Activated CD8-positive, alpha-beta memory T cell treated with anti-CD3 and anti-CD28 coated beads, Interleukin-2, amount 10 ng/mL, durations not matched to agents 7 days and 5 days (primary cell): ENCODE data around the gene FAM222B. TPM values are rescaled to one million over a fixed set of nuclear protein-coding genes. Genes with fewer than 3 reads are reported as not detected.
"Not testable (repeated sequence)": the region's sequence is repeated elsewhere in the genome, so short reads cannot be mapped to it uniquely, and the experiment has no call there.

Experiments
- ATAC-seq: fragments of 150-1000 bp; cut with Tn5 transposase; one replicate; pipeline ENCODE4 v1.10.0; 2021; ENCODE audit warnings: moderate library complexity
- CTCF ChIA-PET: fragments of 350-600 bp; sonication (Branson Sonifier 250); formaldehyde crosslinking; loops from one replicate; lab custom pipeline; 2021; ENCODE audit warnings: antibody characterized with exemption; lab: Charles Lee
- DNase-seq: peaks from one replicate; pipeline ENCODE4 v3.0.0-alpha.2; 2020
- H3K27ac Mint-ChIP-seq: one replicate; pipeline ENCODE4 v1.8.0; 2021; ENCODE audit warnings: mild to moderate bottlenecking, mixed read lengths
- H3K27me3 Mint-ChIP-seq: one replicate; pipeline ENCODE4 v1.8.0; 2021; ENCODE audit warnings: mixed read lengths
- H3K36me3 Mint-ChIP-seq: one replicate; pipeline ENCODE4 v1.8.0; 2021; ENCODE audit warnings: mild to moderate bottlenecking, mixed read lengths
- H3K4me1 Mint-ChIP-seq: one replicate; pipeline ENCODE4 v1.8.0; 2021; ENCODE audit warnings: mixed read lengths
- H3K4me3 Mint-ChIP-seq: one replicate; pipeline ENCODE4 v1.8.0; 2021; ENCODE audit warnings: mild to moderate bottlenecking, moderate library complexity, mixed read lengths
- H3K9me3 Mint-ChIP-seq: one replicate; pipeline ENCODE4 v1.8.0; 2022; ENCODE audit warnings: low read depth, mixed read lengths
- total RNA-seq, 2 experiments: library from RNA; stranded (reverse); gene quantifications; one replicate each; pipeline ENCODE4 v1.2.3, GENCODE V29; 2021

Gene FAM222B
- total RNA-seq, 2 experiments from 2014 or later: 14.5 to 19.6 TPM

DNA sequence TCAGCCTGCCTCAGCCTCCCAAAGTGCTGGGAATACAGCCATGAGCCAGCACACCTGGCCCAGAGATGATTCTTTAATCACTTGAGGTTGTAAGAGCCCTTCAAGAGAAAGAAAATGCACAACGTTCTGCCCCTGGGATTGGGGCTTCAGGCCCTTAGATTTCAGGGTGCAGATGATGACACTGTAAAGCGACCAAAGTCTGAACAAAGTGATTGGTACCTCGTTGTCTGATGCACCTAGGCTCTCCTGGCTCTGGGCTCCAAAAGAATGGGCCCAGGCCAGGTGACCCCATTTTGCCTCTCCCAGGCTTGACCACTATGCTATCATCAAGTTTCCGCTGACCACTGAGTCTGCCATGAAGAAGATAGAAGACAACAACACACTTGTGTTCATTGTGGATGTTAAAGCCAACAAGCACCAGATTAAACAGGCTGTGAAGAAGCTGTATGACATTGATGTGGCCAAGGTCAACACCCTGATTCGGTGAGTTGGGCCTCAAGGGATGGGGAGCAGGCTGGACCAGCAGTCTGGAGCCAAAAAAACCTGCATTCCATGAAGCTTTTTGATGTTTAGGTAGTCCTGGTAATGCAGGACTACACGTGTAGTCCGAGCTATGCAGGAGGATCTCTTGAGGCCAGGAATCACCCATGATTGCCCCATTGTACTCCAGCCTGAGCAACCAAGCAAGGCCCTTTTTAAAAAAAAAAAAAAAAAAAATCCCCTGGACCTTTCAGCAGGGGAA is 120.0 kb downstream of the FAM222B start:
- CTCF ChIA-PET: interaction anchor here (1.3 to 4.5 kb wide), 5 partner anchors 11 to 230 kb away, joined by 4 to 37 read pairs (median 10); partner anchors contain the start of genes PHF12 and PROCA1
- H3K27me3 Mint-ChIP-seq: peaks cover 9% of the 10 kb centered on the region
- ATAC-seq (no peak), DNase-seq (no peak)
- H3K36me3 Mint-ChIP-seq: peaks cover 51% of the 10 kb centered on the region
- H3K27ac Mint-ChIP-seq: peak overlapping the region; percentile 98
- H3K4me3 Mint-ChIP-seq: peak overlapping the region; percentile 100
- peaks cover 53% of the 10 kb centered on the region for H3K4me1 Mint-ChIP-seq
- H3K9me3 Mint-ChIP-seq: no peaks in the 10 kb centered on the region

DNA sequence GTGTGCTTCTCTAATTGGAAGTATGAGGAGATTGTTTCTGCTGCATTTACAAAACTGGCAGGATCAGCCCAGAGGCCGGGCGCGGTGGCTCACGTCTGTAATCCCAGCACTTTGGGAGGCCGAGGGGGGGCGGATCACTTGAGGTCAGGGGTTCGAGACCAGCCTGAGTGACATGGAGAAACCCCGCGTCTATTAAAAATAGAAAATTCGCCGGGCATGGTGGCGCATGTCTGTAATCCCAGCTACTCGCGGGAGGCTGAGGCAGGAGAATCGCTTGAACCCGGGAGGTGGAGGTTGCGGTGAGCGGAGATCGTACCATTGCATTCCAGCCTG is 121.6 kb downstream of the FAM222B start:
- DNase-seq, ATAC-seq, H3K9me3 Mint-ChIP-seq: not testable (repeated sequence)
- H3K36me3 Mint-ChIP-seq: peaks cover 51% of the 10 kb centered on the region
- CTCF ChIA-PET: interaction anchor here (0.7 to 4.5 kb wide), 10 partner anchors 10 to 232 kb away, joined by 3 to 37 read pairs (median 8); partner anchors contain the start of genes BLTP2, PHF12 and PROCA1
- peaks cover 17% of the 10 kb centered on the region for H3K27me3 Mint-ChIP-seq
- H3K27ac Mint-ChIP-seq: peak overlapping the region; percentile 98
- H3K4me1 Mint-ChIP-seq: peaks cover 53% of the 10 kb centered on the region
- peak overlapping the region; percentile 100 for H3K4me3 Mint-ChIP-seq

DNA sequence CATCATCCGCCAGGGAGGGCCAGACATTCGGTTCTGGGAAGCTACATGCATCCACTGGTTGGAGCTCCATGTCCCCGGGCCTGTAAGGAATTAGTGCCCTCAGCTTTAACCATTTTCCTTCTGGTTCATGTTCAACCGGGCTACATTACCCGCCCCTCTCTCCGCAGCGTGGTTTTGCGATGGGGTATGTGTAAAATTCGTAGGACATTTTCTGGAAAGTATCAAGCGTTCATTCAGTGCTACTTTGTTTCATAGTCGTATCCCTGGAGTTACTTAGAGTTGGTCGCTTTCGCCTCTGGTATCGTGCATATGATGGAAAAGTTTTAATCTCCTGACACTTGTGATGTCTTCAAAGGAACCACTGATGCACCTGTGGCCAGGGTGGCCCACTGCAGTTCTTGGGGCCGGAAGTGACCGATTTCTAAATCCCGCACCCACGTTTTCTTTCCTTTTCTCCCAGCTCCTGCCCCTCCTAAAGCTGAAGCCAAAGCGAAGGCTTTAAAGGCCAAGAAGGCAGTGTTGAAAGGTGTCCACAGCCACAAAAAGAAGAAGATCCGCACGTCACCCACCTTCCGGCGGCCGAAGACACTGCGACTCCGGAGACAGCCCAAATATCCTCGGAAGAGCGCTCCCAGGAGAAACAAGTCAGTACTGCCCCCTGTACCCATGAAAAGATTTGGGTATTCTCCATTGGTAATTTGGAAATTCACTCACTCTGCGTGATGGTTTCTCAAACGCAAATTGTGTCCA is 122.2 kb downstream of the FAM222B start:
- Mint-ChIP-seq H3K9me3 (no peaks in the 10 kb centered on the region), H3K27me3 (peaks cover 22% of the 10 kb centered on the region), H3K4me3 (peak overlapping the region; percentile 100), H3K4me1 (peaks cover 53% of the 10 kb centered on the region), H3K36me3 (peaks cover 51% of the 10 kb centered on the region), H3K27ac (peak overlapping the region; percentile 98)
- CTCF ChIA-PET: interaction anchor here (0.7 to 4.5 kb wide), 15 partner anchors 7 to 232 kb away, joined by 3 to 37 read pairs (median 8); partner anchors contain the start of genes BLTP2, DHRS13, NEK8 and PHF12
- ATAC-seq: peak; percentile 1
- DNase-seq: peak; percentile 68

DNA sequence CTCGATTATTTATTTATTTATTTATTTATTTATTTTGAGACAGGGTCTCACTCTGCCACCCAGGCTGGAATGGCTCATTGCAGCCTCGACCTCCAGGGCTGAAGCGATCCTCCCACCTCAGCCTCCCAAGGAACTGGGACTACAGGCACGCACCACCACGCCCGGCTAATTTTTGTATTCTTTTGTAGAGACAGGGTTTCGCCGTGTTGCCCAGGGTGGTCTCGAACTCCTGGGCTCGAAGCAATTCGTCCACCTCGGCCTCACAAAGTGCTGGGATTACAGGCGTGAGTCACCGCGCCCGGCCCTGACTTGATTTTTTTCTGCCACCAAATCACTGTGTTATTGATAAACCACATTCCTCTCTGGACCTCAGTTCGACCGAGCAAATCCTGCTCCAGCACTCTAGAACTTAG is 123.6 kb downstream of the FAM222B start:
- Mint-ChIP-seq H3K36me3 (peaks cover 38% of the 10 kb centered on the region), H3K27me3 (peaks cover 32% of the 10 kb centered on the region), H3K9me3 (no peaks in the 10 kb centered on the region), H3K4me3 (peak overlapping the region; percentile 100), H3K27ac (peak overlapping the region; percentile 98), H3K4me1 (peaks cover 39% of the 10 kb centered on the region)
- DNase-seq (no peak), ATAC-seq (no peak)
- CTCF ChIA-PET: interaction anchor here (0.8 to 4.5 kb wide), 13 partner anchors 8 to 234 kb away, joined by 4 to 37 read pairs (median 8); partner anchors contain the start of genes BLTP2, DHRS13, NEK8 and PHF12

DNA sequence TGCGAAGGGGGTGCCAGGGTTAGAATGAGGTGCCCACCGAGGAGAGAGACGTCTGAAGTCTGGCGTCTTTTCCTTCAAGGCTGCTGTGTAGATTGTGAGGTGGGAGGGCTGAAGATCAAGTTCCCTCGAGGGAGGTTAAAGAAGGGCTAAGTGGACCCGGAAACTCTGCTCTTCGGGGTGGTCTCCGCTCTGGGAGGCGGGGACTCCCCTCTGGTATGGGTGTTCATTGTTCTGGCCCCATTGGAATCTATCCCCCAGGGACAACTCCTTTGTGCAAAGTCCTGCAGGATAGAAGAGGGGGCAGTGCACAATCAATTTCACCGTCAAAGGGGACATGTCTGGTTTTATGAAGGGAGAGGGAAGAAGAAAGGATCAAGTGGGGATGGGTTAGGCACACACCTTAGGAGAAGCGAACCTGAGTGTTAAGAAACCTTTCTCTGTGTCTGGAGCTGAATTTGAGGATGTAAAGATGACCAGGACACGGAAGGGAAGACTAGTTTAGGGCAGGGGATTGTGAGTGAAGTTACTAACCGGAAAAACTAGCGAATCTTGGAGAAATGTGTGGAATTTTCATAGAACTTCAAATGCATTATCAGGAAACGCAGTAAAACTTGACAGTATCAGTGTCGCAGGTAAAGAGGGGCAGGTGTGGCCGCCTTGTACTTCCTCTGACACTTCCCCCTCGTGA is 124.1 kb downstream of the FAM222B start:
- ATAC-seq (no peak), DNase-seq (no peak)
- CTCF ChIA-PET: interaction anchor here (1.4 to 4.0 kb wide), 4 partner anchors 9 to 184 kb away, joined by 4 to 37 read pairs (median 10); partner anchors contain the start of genes DHRS13 and NEK8
- Mint-ChIP-seq H3K9me3 (no peaks in the 10 kb centered on the region), H3K27me3 (peaks cover 36% of the 10 kb centered on the region), H3K4me3 (peak overlapping the region; percentile 40), H3K36me3 (peaks cover 33% of the 10 kb centered on the region), H3K27ac (peak overlapping the region; percentile 24), H3K4me1 (peaks cover 33% of the 10 kb centered on the region)

DNA sequence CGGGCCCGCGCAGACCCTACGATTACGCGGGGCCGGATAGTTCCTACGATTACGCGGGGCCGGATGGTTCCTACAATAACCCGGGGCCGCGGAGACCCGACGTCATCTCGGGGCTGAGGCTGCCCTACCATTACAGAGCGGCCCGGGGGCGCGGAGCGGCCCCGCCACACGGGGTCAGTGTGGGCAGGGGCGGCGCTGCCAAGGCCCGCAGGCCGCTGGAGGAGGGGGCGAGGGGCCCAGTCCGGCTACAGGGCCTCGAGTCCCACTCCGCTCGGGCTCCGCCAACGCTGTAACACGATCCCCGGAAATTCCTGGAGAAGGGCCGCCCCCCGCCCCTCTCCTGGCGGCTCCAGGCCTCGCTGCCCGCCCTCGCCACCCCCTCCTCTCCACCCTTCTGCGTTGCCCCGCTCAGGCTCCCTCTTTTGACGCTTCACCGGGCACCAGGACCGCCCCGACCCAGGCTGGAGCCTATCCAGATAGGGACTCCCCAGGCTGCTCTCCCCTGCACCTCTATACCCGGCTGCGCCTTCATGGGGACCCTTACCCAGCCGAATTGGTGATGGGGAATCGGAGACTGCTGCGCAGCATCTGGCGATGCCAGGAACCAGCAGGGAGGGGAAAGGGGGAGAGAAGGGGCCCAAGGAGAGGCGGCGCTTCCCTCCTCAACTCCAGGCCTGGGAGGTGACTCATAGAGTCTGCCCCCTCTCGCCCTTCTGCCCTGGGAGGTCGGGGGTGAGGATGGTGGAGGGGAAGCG is 124.8 kb downstream of the FAM222B start, which contains the start of gene RAB34:
Gene RAB34 (minus strand): TSS at position 291 of the 755 bp plus-strand sequence. CDS start 602 bp downstream, outside the sequence.
- no peaks in the 10 kb centered on the region for H3K9me3 Mint-ChIP-seq
- no peak for ATAC-seq
- CTCF ChIA-PET: interaction anchor here (2.1 kb wide), 1 partner anchor 10 kb away, joined by 17 read pairs; the partner anchor contains the start of gene NEK8

DNA sequence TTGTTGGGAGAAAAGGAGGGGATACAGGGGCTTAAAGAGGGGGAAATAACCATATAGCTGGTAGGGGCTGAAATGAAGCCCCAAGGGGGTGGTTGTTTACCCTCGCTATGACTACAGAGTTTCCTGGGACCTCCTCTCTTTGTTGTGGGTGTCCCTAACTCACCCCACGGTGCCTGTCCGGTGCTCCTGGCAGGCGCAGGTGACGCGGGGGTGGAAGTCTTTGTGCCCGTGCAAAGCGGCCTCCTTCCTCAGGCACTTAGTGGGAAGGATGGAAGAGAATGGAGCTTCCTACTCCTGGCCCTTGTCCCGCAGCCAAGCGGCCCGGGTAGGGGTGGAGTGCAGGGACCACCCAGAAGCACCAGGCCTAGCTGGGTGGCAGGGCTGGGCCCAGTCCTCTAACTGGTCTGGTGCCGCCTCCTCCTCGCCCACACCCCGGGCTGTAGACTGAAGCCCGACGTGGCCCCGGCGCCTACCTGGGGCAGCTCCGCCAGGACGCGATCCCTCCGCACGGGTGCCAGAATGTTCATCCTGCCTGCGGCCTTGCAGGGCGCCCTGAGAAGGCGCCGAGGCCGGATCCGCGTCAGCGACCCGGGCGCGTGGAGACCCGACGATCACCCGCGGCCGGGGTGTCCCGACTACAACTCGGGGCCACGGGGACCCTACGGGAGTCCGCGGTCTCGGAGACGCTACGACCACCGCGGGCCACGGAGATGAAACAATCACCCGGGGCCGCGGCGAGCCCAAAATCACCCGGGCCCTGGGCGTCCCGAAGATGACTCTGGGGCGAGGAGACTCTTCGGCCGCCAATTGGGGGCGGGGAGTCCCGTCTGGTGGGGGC is 125.6 kb downstream of the FAM222B start:
- no peak for DNase-seq
- peaks cover 26% of the 10 kb centered on the region for H3K4me1 Mint-ChIP-seq
- no peak overlapping the region for H3K4me3 Mint-ChIP-seq
- H3K9me3 Mint-ChIP-seq: no peaks in the 10 kb centered on the region
- peaks cover 36% of the 10 kb centered on the region for H3K27me3 Mint-ChIP-seq
- no peak overlapping the region for H3K27ac Mint-ChIP-seq
- H3K36me3 Mint-ChIP-seq: peaks cover 21% of the 10 kb centered on the region
- ATAC-seq: no peak
- CTCF ChIA-PET: interaction anchor here (0.7 kb wide), 1 partner anchor 10 kb away, joined by 4 read pairs; no protein-coding TSS in a partner anchor

More for the DNA sequence above, 124.8 kb downstream of the FAM222B start, which contains the start of gene RAB34:
- H3K4me1 Mint-ChIP-seq: peaks cover 29% of the 10 kb centered on the region
- DNase-seq: no peak
- peak within 1 kb of the TSS; percentile 24 for H3K27ac Mint-ChIP-seq
- peaks cover 28% of the 10 kb centered on the region for H3K36me3 Mint-ChIP-seq
- H3K4me3 Mint-ChIP-seq: peak within 1 kb of the TSS; percentile 40
- H3K27me3 Mint-ChIP-seq: peaks cover 36% of the 10 kb centered on the region

DNA sequence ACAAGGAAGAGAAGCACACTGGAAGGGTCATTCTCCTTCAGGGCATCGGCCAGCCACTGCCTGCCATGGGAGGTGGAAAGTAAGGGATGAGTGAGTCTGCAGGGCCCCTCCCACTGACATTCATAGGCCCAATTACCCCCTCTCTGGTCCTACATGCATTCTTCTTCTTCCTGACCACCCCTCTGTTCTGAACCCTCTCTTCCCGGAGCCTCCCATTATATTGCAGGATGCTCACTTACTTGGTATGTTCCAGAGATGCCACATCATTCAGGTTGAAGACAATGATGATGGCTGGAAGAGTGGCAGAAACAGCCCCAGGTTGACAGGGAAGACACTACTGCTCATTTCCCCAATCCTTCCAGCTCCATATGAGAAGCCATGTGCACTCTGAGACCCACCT is 127.4 kb downstream of the FAM222B start:
- CTCF ChIA-PET: interaction anchor here (0.8 to 5.3 kb wide), 3 partner anchors 12 to 35 kb away, joined by 3 to 52 read pairs (median 4); partner anchors contain the start of genes NEK8 and TLCD1
- H3K4me1 Mint-ChIP-seq: peaks cover 24% of the 10 kb centered on the region
- no peak for DNase-seq
- H3K4me3 Mint-ChIP-seq: no peak overlapping the region
- H3K9me3 Mint-ChIP-seq: no peaks in the 10 kb centered on the region
- peaks cover 36% of the 10 kb centered on the region for H3K27me3 Mint-ChIP-seq
- H3K27ac Mint-ChIP-seq: no peak overlapping the region
- peaks cover 6% of the 10 kb centered on the region for H3K36me3 Mint-ChIP-seq
- ATAC-seq: no peak

DNA sequence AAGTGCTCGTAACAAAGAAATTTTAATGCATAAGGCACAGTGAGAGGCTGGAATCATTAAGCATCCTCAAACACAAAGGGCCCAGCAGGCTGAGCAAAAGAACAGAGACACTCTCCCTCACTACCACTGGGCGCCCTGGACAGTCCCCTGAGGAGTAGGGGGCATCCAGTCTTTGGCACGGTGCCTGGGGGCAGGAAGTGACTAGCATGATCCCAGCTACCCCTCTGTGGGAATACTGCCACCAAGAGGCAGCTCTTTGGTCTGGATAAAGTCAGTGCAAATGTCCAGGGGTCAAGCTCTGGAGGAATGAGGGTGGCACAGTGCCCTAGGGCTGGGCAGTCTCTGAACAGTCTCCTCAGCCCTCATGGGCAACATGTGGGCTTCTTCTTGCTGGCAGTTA is 128.3 kb downstream of the FAM222B start:
- Mint-ChIP-seq H3K4me1 (peaks cover 25% of the 10 kb centered on the region), H3K27ac (no peak overlapping the region), H3K4me3 (no peak overlapping the region), H3K9me3 (no peaks in the 10 kb centered on the region), H3K27me3 (peaks cover 34% of the 10 kb centered on the region), H3K36me3 (no peaks in the 10 kb centered on the region)
- CTCF ChIA-PET: interaction anchor here (5.3 kb wide), 1 partner anchor 13 kb away, joined by 52 read pairs; the partner anchor contains the start of genes NEK8 and TLCD1
- no peak for ATAC-seq
- DNase-seq: no peak

DNA sequence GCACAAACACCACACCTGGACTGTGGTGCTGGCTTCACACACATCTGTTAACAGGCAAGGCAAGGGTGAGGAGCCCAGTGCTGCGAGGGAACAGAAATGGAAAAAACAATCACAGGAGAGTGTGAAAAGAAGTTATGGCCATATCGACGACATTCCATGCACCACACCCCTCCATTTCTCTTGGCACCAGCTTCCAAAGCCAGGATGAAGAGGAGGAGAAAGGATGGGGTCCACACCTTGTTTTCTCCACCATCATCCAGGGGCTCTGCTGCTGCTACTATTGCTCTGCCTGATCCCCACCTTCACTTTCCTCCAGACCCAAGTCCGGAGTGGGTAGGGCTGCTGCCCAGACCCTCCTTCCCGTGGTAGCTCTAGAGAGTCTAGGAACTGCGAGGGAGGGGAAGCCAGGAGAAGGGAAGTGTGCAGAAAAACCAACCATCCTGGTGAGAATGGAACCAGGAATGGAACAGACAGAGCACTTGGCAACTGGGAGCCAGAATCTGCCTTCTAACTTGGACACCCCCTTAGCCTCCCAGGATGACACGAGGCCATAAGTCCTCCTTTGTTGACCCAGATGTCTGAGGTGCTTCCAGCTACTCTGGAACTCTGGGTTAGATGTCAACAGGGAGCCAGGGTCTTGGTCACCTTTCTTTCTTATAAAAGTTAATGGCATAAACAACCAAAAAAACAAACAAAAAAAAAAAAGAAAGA is 129.7 kb downstream of the FAM222B start:
- CTCF ChIA-PET: interaction anchor here (1.0 to 5.3 kb wide), 6 partner anchors 12 to 68 kb away, joined by 3 to 52 read pairs (median 10); partner anchors contain the start of genes BLTP2, NEK8 and TLCD1
- ATAC-seq: no peak
- Mint-ChIP-seq H3K36me3 (peaks cover 3% of the 10 kb centered on the region), H3K27ac (peak overlapping the region; percentile 93), H3K27me3 (peaks cover 27% of the 10 kb centered on the region), H3K4me3 (peak overlapping the region; percentile 81), H3K4me1 (peaks cover 17% of the 10 kb centered on the region), H3K9me3 (no peaks in the 10 kb centered on the region)
- no peak for DNase-seq
